Mesodermal cell (in vitro differentiated cells): ENCODE measurements around the gene PCYT2.
"Not testable (repeated sequence)": the region's sequence is repeated elsewhere in the genome, so short reads cannot be mapped to it uniquely, and the experiment has no call there.

Source experiments
- H3K27ac ChIP-seq: 2 replicates; pipeline ENCODE4 v1.7.0; 2013; ENCODE audit warnings: mild to moderate bottlenecking, low read depth, low read length, moderate library complexity; ENCODE audit not compliant: severe bottlenecking
- H3K36me3 ChIP-seq: 2 replicates; pipeline ENCODE4 v1.7.1; 2013; ENCODE audit warnings: mild to moderate bottlenecking, low read length, moderate library complexity; ENCODE audit not compliant: control insufficient read depth, insufficient read depth
- H3K4me1 ChIP-seq: one replicate; pipeline ENCODE4 v1.7.1; 2013; ENCODE audit warnings: mild to moderate bottlenecking, low read length; ENCODE audit not compliant: insufficient read depth, control insufficient read depth, poor library complexity, severe bottlenecking
- H3K4me3 ChIP-seq: 2 replicates; pipeline ENCODE4 v1.7.0; 2013; ENCODE audit warnings: low read length, control low read depth, mild to moderate bottlenecking; ENCODE audit not compliant: insufficient read depth, poor library complexity, severe bottlenecking; ENCODE audit errors: extremely low read depth
- H3K9me3 ChIP-seq: 2 replicates; pipeline ENCODE4 v1.7.1; 2013; ENCODE audit warnings: mild to moderate bottlenecking, low read length, moderate library complexity; ENCODE audit not compliant: control insufficient read depth
- WGBS, 2 experiments: methylation state at CpG; one replicate each; pipeline ENCODE4 v1.1.5; 2013; ENCODE audit warnings: missing lambda C conversion rate in 2 of 2; ENCODE audit not compliant: insufficient coverage in 2 of 2; 5-methylcytosine and 5-hydroxymethylcytosine counted together

PCYT2 gene

DNA sequence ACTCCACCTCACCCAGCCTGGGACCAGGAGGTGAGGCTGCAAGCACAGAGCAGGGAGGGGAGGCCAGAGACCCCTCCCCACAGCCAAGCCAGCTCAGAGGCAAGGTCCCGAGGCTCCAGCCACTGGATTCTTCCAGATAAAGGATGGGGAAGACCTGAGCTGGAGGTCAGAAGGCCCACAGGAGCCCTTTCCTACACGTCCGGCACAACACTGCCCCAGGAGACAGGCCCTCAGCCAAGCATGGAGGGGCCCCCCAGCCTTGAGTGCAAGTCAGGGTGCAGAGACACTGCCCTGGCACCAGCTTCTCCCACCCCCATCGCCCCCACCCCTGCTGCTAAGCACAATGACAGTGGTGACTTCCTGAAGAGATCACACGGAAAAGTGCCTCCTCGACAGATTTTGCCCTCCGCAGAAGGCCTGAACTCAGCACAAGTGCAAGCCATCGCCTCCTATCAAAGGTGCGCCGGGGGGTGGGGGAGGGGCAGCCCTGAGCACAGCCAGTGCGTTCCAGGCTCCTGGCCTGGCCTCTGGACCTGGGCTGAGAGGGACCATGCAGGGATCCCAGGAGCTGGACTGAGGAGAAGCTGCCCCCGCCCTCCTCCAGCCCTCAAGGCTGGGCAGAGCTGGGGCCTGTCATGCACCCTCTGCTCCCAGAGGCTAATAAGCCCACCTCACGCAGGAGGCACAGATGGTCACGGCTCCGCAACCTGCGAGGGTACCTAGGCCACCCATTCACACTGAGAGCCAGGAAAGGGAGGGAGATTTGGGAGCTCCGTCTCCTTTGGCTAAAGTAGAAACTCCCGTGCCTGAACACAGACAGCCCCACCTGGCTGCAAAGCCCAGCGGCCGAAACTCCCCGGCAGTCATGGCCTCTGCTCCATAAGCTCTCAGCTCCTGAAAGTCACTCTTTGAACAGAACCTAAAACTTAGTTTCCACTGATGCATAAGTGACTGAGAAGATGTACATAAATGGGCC, 13.6 kb upstream of the PCYT2 start:
- WGBS, 2 experiments, result 56 to 59% methylated on average over 10 to 19 of the region's 21 CpGs
- Histone ChIP-seq H3K27ac (no peak overlapping the region), H3K36me3 (peaks cover 26% of the 10 kb centered on the region), H3K9me3 (no peaks in the 10 kb centered on the region), H3K4me3 (no peak overlapping the region), H3K4me1 (peaks cover 27% of the 10 kb centered on the region)

GRCh38 chr17:81923302-81924260, 12.4 kb upstream of the PCYT2 start:
- H3K36me3 ChIP-seq, result peaks cover 32% of the 10 kb centered on the region
- H3K27ac ChIP-seq, result peak overlapping the region; percentile 83
- peaks cover 27% of the 10 kb centered on the region for H3K4me1 ChIP-seq
- H3K9me3 ChIP-seq, result no peaks in the 10 kb centered on the region
- WGBS, 2 experiments, result 18 to 24% methylated on average over 23 to 27 of the region's 32 CpGs
- peak overlapping the region; percentile 21 for H3K4me3 ChIP-seq

- H3K9me3 ChIP-seq, result no peaks in the 10 kb centered on the region
- peak overlapping the region; percentile 83 for H3K27ac ChIP-seq
- H3K4me3 ChIP-seq, result no peak overlapping the region
- H3K4me1 ChIP-seq, result peaks cover 27% of the 10 kb centered on the region
- 95 to 96% methylated on average over 50 of the region's 58 CpGs for WGBS, 2 experiments
- peaks cover 32% of the 10 kb centered on the region for H3K36me3 ChIP-seq
Measured at GRCh38 chr17:81922566-81923301, 11.5 kb upstream of the PCYT2 start.

- Histone ChIP-seq H3K4me3 (no peak overlapping the region), H3K9me3 (no peaks in the 10 kb centered on the region), H3K36me3 (peaks cover 32% of the 10 kb centered on the region), H3K27ac (no peak overlapping the region), H3K4me1 (peaks cover 30% of the 10 kb centered on the region)
- WGBS, 2 experiments, result 95% methylated on average over 14 to 23 of the region's 23 CpGs
Measured at GRCh38 chr17:81921996-81922565, 10.9 kb upstream of the PCYT2 start.

GRCh38 chr17:81921537-81921862, 10.3 kb upstream of the PCYT2 start:
- no CpG with 5 or more reads among the region's 3 CpGs for WGBS, 2 experiments
- H3K36me3 ChIP-seq, result peaks cover 32% of the 10 kb centered on the region
- H3K4me3 ChIP-seq, result no peak overlapping the region
- H3K4me1 ChIP-seq, result peaks cover 34% of the 10 kb centered on the region
- H3K27ac ChIP-seq, result no peak overlapping the region
- no peaks in the 10 kb centered on the region for H3K9me3 ChIP-seq

GRCh38 chr17:81920612-81921536, 9.7 kb upstream of the PCYT2 start:
- WGBS, 2 experiments, result 95 to 97% methylated on average over 24 to 28 of the region's 33 CpGs
- H3K9me3 ChIP-seq, result no peaks in the 10 kb centered on the region
- H3K4me3 ChIP-seq, result no peak overlapping the region
- H3K4me1 ChIP-seq, result peaks cover 30% of the 10 kb centered on the region
- no peak overlapping the region for H3K27ac ChIP-seq
- peaks cover 37% of the 10 kb centered on the region for H3K36me3 ChIP-seq

- Histone ChIP-seq H3K27ac (no peak overlapping the region), H3K4me1 (peaks cover 13% of the 10 kb centered on the region), H3K9me3 (no peaks in the 10 kb centered on the region), H3K36me3 (peaks cover 55% of the 10 kb centered on the region), H3K4me3 (no peak overlapping the region)
- WGBS, 2 experiments, result 91 to 97% methylated on average over 8 to 13 of the region's 15 CpGs
Measured at GRCh38 chr17:81918832-81919545, 7.8 kb upstream of the PCYT2 start.

GRCh38 chr17:81918333-81918669, 7.1 kb upstream of the PCYT2 start:
- peaks cover 62% of the 10 kb centered on the region for H3K36me3 ChIP-seq
- not testable (repeated sequence) for H3K4me3 ChIP-seq, H3K27ac ChIP-seq, H3K9me3 ChIP-seq, H3K4me1 ChIP-seq
- WGBS, 2 experiments, result 0 to 72% methylated on average over 1 to 4 of the region's 9 CpGs
